Activated naive CD4-positive, alpha-beta T cell treated with anti-CD3 and anti-CD28 coated beads, Interleukin-2, amount 50 U/mL, for 16 hours (primary cell): Measurements from ENCODE around the gene NEURL4.
"Not testable (repeated sequence)": the region's sequence is repeated elsewhere in the genome, so short reads cannot be mapped to it uniquely, and the experiment has no call there.

Source experiments
- DNase-seq: peaks from one replicate; pipeline ENCODE4 v3.0.0-alpha.2; 2020

The NEURL4 gene

GRCh38 chr17:7328840-7329373, at the start of gene NEURL4:
Gene NEURL4, minus strand, starts transcription at chr17:7329335. Its CDS starts 23 bp downstream, at chr17:7329312.
- DNase-seq = no peak

- no peak for DNase-seq
Observed at GRCh38 chr17:7374353-7374752, 45.2 kb upstream of the NEURL4 start.

- DNase-seq = no peak
Observed at GRCh38 chr17:7370853-7371252, 41.7 kb upstream of the NEURL4 start.

GRCh38 chr17:7369825-7370224, 40.7 kb upstream of the NEURL4 start:
- DNase-seq = no peak

GRCh38 chr17:7368599-7368994, 39.5 kb upstream of the NEURL4 start:
- DNase-seq = not testable (repeated sequence)

- DNase-seq = no peak
Observed at GRCh38 chr17:7367918-7368598, 38.9 kb upstream of the NEURL4 start.

- no peak for DNase-seq
Observed at GRCh38 chr17:7367083-7367482, 37.9 kb upstream of the NEURL4 start.

GRCh38 chr17:7365963-7366362, 36.8 kb upstream of the NEURL4 start:
- DNase-seq = not testable (repeated sequence)

- DNase-seq = no peak
Observed at GRCh38 chr17:7363311-7363710, 34.2 kb upstream of the NEURL4 start.

- no peak for DNase-seq
Observed at GRCh38 chr17:7361906-7362305, 32.8 kb upstream of the NEURL4 start.

- DNase-seq = no peak
Observed at GRCh38 chr17:7357381-7357780, 28.2 kb upstream of the NEURL4 start.

GRCh38 chr17:7356756-7357155, 27.6 kb upstream of the NEURL4 start:
- no peak for DNase-seq

GRCh38 chr17:7356072-7356549, 27.0 kb upstream of the NEURL4 start:
- DNase-seq = peak; percentile 84

- DNase-seq = no peak
Observed at GRCh38 chr17:7355573-7355972, 26.4 kb upstream of the NEURL4 start.

GRCh38 chr17:7355053-7355452, 25.9 kb upstream of the NEURL4 start, which contains the start of gene TMEM95:
Gene TMEM95, plus strand, starts transcription at chr17:7355156. Its CDS starts 49 bp downstream, at chr17:7355205.
- no peak for DNase-seq

- no peak for DNase-seq
Observed at GRCh38 chr17:7354262-7354843, 25.2 kb upstream of the NEURL4 start.

GRCh38 chr17:7352910-7353635, 23.9 kb upstream of the NEURL4 start:
- DNase-seq = no peak

- DNase-seq = no peak
Observed at GRCh38 chr17:7352503-7352889, 23.4 kb upstream of the NEURL4 start.

GRCh38 chr17:7351665-7352502, 22.7 kb upstream of the NEURL4 start, which contains the start of gene KCTD11:
Gene KCTD11, plus strand, starts transcription at chr17:7352162.
- DNase-seq = peak; percentile 54

- DNase-seq = no peak
Observed at GRCh38 chr17:7348478-7349242, 19.5 kb upstream of the NEURL4 start.

- DNase-seq = no peak
Observed at GRCh38 chr17:7347630-7348477, 18.7 kb upstream of the NEURL4 start.
